RCC 7860 (cell line): ENCODE measurements around the gene DENND5A.
"Not testable (repeated sequence)": the region's sequence is repeated elsewhere in the genome, so short reads cannot be mapped to it uniquely, and the experiment has no call there.

Source experiments
- DNase-seq: peaks from one replicate; pipeline ENCODE4 v3.0.0-alpha.2; 2015; ENCODE audit warnings: low spot score
- FAIRE-seq: peaks from 2 replicates; lab custom pipeline; 2012; peaks lifted over from hg19 to GRCh38; lab: Jason Lieb, UNC

DENND5A gene

GRCh38 chr11:9103542-9104276, 161.4 kb downstream of the DENND5A start:
- no peak for FAIRE-seq

GRCh38 chr11:9099617-9100016, 165.5 kb downstream of the DENND5A start:
- FAIRE-seq (no peak), DNase-seq (no peak)

More at GRCh38 chr11:9103542-9104276, 161.4 kb downstream of the DENND5A start:
- DNase-seq = no peak

- not testable (repeated sequence) for DNase-seq, FAIRE-seq
Measured at GRCh38 chr11:9098455-9098854, 166.7 kb downstream of the DENND5A start.

- not testable (repeated sequence) for FAIRE-seq, DNase-seq
Measured at GRCh38 chr11:9097186-9097943, 167.8 kb downstream of the DENND5A start.

- FAIRE-seq (no peak), DNase-seq (no peak)
Measured at GRCh38 chr11:9096427-9096826, 168.7 kb downstream of the DENND5A start.

GRCh38 chr11:9095421-9095820, 169.7 kb downstream of the DENND5A start:
- DNase-seq = no peak
- no peak for FAIRE-seq

- no peak for DNase-seq
Measured at GRCh38 chr11:9094420-9094819, 170.7 kb downstream of the DENND5A start.

GRCh38 chr11:9092853-9093778, 172.0 kb downstream of the DENND5A start:
- DNase-seq = no peak
- FAIRE-seq = no peak

More at GRCh38 chr11:9094420-9094819, 170.7 kb downstream of the DENND5A start:
- FAIRE-seq = no peak

- FAIRE-seq = no peak
Measured at GRCh38 chr11:9092072-9092471, 173.1 kb downstream of the DENND5A start.

GRCh38 chr11:9091044-9091922, 173.9 kb downstream of the DENND5A start, which contains the start of gene SCUBE2:
SCUBE2 (minus strand) TSS chr11:9091599; CDS start chr11:9091528, 71 bp downstream.
- DNase-seq = no peak
- FAIRE-seq = no peak

More at GRCh38 chr11:9092072-9092471, 173.1 kb downstream of the DENND5A start:
- no peak for DNase-seq

GRCh38 chr11:9090488-9091043, 174.6 kb downstream of the DENND5A start:
- no peak for FAIRE-seq

GRCh38 chr11:9089636-9090035, 175.5 kb downstream of the DENND5A start:
- FAIRE-seq (no peak), DNase-seq (no peak)

More at GRCh38 chr11:9090488-9091043, 174.6 kb downstream of the DENND5A start:
- DNase-seq = no peak

GRCh38 chr11:9089061-9089460, 176.1 kb downstream of the DENND5A start:
- no peak for DNase-seq
- no peak for FAIRE-seq
